ENCODE measurements around the gene SLC23A1.

GRCh38 chr5:139410121-139410992 is 27.3 kb upstream of the SLC23A1 start:
- TF ChIP-seq CTCF (IDR thresholded peaks at IDR 0.05) (no peak), POLR2A (IDR thresholded peaks at IDR 0.05) (no peak), EP300 (IDR thresholded peaks at IDR 0.05) (no peak)

Measured in tibial nerve (tissue), 4 donors.